Measurements from ENCODE around the gene STK38L.

The STK38L gene

DNA sequence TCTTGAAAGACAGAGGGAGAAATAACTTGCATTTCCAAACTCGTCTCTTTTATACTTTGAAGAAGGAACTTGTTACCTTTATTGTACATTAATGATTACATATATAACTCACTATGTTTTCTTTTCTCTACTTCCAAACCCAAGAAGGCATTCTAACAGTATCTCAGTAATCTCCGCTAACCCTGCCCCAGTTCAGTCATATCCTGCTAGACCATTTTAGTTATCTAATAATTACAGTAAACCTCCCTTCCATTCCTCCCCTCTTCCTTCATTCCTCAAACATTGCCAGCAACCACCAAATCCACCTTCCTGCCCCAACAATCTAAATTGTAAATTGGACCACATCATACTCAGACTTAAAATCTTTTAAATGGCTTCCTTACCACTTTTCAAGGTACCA lies 30.6 kb downstream of the STK38L start:
- in situ Hi-C loops (cut with MboI; ENCODE audit: low sequenced_read_pairs), result no loop called here

DNA sequence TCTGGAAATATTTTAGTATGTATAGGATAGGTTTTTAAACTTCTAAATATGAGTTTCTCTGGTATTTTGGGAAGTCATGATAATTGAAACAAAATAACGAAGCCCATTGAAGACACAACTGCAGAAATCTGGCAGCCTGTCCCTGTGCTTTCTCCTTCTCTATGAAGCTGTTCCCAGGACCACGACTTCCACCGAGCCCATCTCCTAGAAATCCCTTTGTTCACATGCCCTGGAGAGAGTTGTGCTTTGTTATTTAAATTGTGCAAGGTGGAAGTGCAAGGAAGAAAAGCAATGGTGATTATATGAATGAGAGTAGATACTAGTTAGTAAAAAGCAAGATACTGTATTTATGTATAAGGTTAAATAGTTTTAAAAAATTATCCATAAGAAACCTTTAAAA lies 32.2 kb downstream of the STK38L start:
- in situ Hi-C loops (cut with MboI; ENCODE audit: low sequenced_read_pairs), result no loop called here

DNA sequence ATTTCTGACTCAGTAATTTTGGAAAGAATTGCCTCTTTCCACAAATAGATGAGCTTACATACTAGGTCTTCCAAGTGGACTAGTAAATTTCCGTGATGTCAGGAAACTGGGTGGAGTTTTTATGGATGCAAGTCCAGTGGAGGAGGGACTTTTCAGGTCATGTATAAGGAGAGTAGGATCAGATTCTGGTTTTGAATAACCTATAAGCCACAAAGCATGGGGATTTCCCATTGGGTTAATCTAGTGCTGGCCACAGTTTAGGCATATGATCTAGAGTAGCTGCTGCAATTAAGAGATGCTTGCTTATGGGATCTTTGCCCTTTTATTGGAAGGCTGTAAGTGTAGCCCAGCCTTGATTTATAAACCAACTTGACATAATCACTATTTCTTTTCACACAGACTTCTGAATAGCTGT lies 33.8 kb downstream of the STK38L start:
- in situ Hi-C loops (cut with MboI; ENCODE audit: low sequenced_read_pairs), result no loop called here

DNA sequence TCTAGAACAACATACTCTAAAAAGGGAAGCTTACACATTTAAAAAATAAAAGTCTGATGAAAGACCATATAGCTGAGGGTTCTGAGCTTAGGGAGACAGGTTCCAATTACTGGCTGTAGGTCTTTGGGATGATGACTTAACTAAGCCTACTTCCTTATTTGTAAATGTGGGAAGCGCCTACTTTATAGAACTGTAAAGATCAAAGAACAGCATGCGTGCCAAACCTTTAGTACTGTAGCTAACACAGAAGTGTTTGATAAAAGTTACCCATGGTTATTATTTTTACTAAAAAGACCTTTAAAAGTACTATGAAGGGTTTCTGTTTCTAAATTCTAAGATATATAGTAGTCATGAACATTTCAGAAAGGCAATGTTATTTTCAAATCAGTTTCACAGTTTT lies 35.7 kb downstream of the STK38L start:
- in situ Hi-C loops (cut with MboI; ENCODE audit: low sequenced_read_pairs), result no loop called here

DNA sequence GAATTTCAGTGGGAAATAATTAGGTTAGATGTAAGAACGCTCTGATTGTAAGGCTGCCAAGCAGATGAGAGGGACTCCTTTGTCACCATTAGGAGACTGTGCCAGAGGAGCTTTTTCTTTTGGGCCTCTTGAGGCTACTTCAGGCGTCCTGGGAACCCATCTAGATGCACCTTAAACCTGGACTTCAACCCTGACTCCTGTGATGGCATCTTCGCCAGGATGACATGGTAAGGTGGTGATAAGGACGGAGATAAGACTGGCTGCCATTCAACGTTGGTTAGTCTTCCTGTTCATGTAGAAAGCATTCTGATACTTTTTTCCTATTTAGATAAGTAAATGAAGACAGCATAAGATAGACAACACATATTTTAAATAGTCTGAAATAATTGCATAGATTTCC lies 36.3 kb downstream of the STK38L start:
- in situ Hi-C loops (cut with MboI; ENCODE audit: low sequenced_read_pairs), result no loop called here

DNA sequence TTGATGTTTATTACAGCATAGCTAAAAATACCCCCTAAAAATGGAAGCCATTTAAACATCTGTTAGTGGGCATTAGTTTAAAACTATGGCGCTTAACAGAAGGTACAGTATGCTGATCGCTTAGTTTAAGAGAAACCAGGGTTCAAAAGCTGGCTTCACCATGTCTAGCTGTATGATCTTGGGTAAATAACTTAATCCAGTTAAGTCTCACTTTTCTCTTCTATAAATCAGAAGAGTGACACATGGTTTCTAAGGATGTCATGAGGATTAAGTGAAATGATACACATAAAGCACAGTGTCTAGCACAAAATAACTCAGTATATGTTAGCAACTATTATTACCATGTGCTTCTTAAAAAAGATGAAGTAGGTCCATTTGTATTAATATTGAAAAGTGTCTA lies 38.7 kb downstream of the STK38L start:
- in situ Hi-C loops (cut with MboI; ENCODE audit: low sequenced_read_pairs), result no loop called here

DNA sequence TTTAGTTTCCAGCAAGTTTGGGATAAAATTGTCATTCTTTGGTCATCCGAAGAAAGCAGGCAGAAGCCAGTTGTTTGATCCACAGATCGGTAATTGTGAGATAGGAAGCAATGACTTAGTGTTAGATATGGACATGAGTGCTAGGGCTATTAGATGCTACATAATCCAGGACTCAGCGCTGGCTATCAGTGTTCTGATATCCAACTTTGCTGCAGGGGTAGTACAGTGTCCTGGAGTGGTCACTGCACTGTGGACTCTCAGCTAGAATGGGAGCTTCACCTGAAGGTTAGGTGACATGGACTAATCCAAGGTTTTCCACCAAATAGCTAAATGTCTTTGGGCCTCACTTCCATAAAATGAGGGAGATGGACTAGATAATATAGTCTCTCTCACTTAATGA lies 39.9 kb downstream of the STK38L start:
- in situ Hi-C loops (cut with MboI; ENCODE audit: low sequenced_read_pairs), result no loop called here

DNA sequence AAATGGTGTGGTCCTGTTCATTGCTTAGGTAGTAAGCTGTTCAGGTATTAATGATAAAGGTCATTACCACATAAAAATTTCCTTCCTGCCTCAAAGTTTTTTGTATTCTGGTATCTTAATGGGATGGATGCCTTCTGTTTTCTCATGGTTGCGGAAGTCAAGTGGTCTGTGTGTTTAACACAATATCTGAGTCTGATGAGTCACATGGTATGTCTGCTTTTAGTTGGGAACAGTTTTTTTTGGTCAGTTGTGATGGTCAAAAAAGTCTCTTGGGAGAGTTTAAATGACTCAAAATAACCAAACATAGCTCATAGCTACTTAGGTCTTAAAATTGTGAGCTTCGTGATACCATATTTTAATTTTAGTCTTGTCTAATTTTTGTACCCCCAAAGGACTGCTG lies 40.7 kb downstream of the STK38L start:
- in situ Hi-C loops (cut with MboI; ENCODE audit: low sequenced_read_pairs), result no loop called here

DNA sequence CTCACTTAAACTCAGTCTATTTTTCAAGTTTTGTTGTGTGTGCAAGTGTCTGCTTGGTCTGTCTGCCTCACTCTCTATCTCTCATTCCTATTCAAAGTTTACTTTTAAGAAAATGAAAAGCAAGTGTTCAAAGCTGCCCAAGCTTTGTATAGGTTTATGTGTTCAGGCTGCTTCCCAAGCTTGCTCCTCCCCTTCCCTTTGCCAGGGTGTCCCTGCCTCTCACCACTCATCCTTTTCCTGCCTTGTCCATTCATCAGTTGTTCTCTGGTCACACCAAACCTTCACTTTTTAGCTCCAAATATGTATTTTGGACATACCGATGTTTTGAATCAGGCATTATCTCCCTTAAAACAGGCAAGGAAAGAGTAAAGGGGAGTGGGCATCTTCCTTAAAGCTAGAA lies 41.3 kb downstream of the STK38L start:
- in situ Hi-C loops (cut with MboI; ENCODE audit: low sequenced_read_pairs), result no loop called here

DNA sequence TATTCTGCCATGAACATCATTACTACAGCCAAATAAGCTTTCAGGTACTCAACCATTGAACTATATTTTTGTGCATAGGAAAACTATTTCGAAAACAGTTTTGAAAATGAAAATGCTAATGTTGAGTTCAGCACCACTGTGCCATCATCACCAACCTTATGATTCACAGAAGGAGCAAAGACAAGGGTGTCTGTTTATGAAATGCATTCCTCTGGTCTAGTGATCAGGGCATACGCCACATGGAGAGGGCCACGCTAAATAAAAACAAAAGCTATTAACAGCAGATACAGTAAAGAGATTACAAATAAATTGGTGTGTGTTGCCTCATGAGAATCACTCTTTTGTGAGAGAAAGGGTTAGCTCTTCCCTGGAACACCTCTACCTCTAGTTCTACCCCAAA lies 45.3 kb downstream of the STK38L start:
- in situ Hi-C loops (cut with MboI; ENCODE audit: low sequenced_read_pairs), result no loop called here

DNA sequence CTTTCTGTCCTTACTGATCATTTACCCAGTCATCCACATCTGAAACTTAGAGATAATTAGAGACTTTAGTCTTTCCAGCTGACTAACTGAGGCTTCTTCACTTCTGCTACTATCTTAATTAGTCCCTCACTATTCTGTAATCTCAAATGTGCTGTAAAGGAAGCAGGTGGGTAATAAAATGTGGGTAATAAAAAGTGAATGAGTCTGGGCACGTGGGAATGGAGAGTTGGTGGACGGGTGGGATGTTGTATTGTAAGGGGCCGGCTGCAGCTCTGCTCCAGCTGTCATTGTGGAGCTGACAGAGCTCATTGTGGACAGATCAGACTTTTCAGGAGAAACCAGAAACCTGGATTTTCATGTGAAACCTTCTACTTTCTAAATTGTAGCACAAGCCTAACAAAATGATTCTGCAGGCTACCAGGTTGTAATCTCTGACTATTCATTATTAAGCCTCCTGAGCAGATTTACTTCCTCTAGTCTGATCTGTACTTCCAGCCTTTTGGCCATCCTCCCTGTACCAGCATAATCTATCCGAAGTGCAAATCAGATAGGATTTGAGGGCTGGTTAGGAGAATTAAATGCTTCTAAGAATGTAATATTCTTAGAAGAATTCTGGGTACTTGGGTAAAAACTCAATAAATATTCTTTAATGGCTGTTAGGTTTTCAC lies 46.5 kb downstream of the STK38L start:
- in situ Hi-C loops (cut with MboI; ENCODE audit: low sequenced_read_pairs), result no loop called here

DNA sequence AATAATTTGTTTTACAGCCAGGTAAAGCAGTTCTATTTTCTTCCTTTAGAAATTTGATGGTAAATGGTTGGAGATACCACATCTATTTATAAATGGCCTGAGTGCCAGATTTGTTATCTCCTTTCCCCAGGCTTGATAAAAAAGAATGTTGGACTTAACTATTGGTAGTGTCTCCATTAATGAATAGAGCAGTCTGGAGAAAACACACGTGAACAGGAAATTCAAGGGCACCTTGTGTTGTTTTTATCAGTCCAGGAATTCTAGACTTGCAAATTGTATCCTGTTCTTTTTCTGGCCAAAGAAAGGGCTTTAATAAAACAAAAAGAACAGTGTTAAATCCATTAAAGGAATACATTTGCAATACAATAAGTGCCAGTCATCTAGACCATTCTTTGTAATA lies 47.8 kb downstream of the STK38L start:
- in situ Hi-C loops (cut with MboI; ENCODE audit: low sequenced_read_pairs), result no loop called here

DNA sequence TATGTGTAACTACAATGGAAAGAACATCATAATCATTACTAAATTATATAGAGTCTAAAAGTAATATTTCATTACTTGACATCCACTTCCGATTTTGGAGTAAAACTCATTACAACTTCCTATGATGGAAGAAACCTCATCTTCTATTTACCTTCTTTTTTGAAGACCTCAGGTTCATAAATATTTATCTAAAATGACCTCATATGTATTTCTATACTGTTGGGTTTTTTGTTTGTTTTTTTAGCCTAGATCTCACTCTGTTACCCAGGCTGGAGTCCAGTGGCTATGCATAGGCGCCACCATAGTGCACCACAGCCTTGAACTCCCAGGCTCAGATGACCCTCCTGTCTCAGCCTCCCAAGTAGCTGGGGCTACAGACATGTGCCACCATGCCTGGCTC lies 48.6 kb downstream of the STK38L start:
- in situ Hi-C loops (cut with MboI; ENCODE audit: low sequenced_read_pairs), result no loop called here

DNA sequence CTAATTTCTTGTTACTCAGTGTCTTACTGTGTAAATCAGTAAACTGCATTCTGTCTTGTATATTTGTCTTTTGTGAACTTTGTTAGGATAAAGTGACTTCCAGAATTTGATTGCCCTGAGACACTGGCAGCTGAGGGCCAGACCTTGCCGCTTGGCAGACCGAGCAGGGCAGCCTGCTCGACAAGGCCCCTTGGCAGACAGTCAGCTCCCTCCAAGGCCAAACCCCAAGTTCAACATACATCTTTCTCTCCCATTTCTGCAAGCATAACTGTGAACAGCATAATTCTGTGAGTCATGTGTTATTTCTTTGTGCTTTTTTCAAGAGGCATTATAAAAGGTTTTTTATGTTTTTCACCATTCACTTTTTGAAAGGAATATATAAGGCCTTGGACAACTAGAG lies 49.4 kb downstream of the STK38L start:
- in situ Hi-C loops (cut with MboI; ENCODE audit: low sequenced_read_pairs), result no loop called here

DNA sequence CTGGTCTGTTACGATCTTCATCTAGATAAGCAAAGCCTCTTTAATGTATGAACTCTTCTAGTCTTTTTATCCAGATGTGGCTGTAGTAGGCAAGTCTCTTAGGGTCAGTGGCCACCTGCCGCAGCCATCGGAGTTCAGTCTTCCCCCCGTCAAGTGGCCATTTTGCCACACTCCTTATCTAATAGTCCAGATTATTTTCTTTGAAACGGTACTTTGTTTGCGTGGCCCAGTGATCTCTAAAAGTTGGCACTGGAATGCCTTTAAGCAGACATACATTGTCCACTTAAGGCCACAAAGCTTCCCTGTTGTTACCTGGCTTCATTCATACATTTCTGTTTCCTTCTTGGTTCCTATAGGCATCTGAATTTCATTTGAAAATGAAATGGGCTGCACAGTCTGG lies 52.6 kb downstream of the STK38L start:
- in situ Hi-C loops (cut with MboI; ENCODE audit: low sequenced_read_pairs), result no loop called here

DNA sequence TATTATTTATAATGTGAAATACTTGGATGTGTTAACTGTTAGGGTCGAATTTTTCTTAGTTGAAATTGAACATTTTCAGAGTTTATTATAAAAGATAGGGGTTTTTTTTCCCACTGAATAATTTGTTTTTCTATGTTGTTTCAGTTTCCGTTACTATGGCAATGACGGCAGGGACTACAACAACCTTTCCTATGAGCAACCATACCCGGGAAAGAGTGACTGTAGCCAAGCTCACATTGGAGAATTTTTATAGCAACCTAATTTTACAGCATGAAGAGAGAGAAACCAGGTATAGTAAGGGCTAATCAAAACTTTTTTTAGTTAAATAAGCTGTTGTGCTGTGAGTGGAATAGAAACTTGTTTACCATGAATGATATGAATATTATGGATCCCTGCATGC lies 53.5 kb downstream of the STK38L start:
- in situ Hi-C loops (cut with MboI; ENCODE audit: low sequenced_read_pairs), result no loop called here

DNA sequence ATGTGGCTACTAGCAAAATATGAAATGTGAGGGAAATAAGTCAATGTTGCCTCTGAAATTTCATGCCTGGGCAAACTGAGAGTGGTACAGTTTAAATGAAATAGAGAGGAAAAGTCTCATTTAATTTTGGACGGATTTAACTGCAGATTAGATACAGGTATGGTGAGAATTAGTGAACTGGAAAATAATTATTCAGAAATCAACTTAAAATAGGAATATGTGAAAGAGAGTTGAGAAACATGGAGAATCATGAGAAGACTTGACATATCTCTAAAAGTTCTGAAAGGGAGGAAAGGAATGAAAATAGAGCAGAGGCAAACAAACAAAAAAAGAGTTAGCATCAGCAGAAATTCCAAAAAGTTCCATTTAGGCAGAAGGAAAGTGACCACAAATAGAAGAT lies 55.0 kb downstream of the STK38L start:
- in situ Hi-C loops (cut with MboI; ENCODE audit: low sequenced_read_pairs), result no loop called here

DNA sequence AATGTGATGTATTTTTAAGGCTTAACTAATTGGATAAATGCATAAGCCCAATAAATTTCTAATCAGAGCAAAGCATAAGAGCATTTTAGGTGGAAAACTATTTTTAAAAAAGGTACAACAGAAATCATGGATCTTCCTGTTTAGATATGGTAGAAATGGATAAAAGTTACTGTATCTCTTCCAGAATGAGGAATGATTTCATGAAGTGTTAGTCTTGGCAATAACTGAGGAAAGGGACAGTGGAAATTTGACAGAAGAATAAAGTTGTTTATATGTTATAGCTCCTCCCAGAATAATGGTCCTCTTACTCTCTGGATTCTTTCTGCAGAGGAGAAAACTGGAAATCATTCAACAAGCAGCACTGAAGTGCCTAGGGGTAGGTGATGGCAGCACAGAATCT lies 56.1 kb downstream of the STK38L start:
- in situ Hi-C loops (cut with MboI; ENCODE audit: low sequenced_read_pairs), result no loop called here

DNA sequence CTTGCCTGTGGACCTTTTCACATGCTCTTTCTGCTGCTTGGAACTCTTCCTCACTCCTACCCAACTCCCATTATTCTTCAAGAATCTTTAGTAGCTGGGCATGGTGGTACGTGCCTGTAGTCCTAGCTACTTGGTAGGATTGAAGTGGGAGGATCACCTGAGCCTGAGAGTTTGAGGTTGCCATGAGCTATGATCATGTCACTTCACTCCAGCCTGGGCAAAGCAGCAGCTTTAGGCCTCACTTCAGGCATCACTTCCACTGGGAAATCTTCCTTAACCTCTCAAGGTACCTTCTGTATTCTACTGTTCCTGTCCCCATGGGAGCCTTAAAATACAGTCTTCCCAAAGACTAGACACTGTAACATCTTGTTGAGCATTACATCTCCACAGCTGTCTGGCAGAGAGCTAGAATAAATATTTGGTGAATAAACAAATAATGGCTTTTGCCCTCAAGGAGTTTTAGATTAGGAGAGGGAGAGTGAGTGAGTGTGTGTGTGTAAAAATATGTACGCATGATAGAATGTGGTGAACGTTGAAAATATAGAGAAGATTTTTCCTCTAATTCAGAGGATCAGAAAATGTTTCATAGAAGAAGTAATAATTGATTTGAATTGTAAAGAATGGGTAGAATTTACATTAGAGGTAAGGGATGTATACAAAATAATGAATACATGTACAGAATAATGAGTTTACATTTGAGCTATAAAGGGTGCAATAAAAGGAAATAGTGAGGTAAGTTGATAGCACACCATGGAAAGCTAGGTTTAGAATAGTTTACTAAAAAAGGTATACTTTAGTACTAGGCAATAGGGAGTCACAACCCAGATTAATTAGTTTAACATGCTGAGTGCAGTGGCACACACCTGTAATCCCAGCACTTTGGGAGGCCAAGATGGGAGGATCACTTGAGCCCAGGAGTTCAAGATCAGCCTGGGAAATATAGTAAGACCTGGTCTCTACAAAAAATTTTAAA lies 59.3 kb downstream of the STK38L start:
- in situ Hi-C loops (cut with MboI; ENCODE audit: low sequenced_read_pairs), result no loop called here

DNA sequence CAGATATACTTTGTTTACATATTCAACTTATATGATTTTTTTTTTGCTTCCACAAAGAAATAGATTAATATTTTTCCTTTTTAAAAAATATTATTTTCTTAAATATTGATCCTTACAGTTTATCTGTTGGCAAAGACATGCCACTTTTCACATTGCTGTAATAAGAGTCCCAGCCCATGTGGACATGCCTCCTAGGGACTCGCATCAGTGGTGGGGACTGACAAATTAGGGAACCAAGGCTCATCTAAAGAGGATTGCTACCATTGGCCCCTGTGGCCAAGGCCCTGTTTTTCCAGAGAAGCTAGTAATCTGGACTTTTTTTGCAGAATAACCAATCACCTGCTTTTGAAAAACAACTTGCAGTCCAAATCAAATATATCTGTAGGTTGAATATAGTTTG lies 60.8 kb downstream of the STK38L start:
- in situ Hi-C loops (cut with MboI; ENCODE audit: low sequenced_read_pairs), result no loop called here

DNA sequence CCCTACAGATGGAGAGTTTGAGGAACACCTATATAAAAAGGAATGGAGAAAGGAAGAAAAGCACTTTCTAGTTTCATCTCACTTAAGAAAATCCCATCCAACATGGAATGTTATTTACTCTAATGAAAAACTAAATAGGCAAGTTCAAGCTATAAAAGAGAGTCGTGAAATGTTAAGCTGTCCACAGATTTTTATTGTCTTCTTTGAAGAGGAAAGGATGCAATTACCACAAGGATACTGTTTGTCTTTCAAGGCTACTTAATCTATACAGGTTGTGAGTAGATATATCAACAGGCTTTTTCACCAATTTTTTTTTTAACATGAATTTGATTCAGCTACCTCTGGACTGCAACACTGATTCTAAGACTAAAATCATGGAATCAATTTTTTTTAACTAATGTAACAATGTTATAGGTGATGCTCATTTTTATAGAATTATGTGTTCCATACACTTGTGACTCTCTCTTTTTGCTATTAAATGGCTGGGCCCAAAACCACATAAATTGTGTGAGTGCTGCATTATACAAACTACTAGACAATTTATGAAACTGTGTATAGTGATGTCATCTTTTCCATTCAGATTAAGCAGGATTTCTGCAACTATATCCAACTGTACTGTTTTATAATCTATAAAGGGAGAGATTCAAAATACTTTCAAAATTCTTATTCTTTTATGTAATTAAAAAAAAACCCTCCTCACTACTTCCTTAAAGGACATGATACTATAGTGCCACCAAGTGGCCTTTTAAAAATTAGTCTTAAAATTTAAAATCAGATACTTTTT lies 61.8 kb downstream of the STK38L start:
- in situ Hi-C loops (cut with MboI; ENCODE audit: low sequenced_read_pairs), result no loop called here

Data from hTERT RPE-1 (cell line).